GM21360 (cell line): Measurements from ENCODE around the gene NPY1R.

Source experiments
- ATAC-seq: cut with Tn5 transposase; IDR thresholded peaks from one replicate; pipeline ENCODE4 v1.9.1; 2021; ENCODE audit warnings: mild to moderate bottlenecking, moderate library complexity; ENCODE audit not compliant: unreplicated experiment

The NPY1R gene

GRCh38 chr4:163280703-163281519, 51.5 kb downstream of the NPY1R start:
- ATAC-seq: no peak

- ATAC-seq: no peak
Measured at GRCh38 chr4:163279713-163280112, 52.7 kb downstream of the NPY1R start.

- no peak for ATAC-seq
Measured at GRCh38 chr4:163274861-163275260, 57.5 kb downstream of the NPY1R start.
